HuH-7.5 (cell line): ENCODE measurements around the gene PDSS2.
"Not testable (repeated sequence)": the region's sequence is repeated elsewhere in the genome, so short reads cannot be mapped to it uniquely, and the experiment has no call there.

ENCODE experiments used
- DNase-seq: peaks from one replicate; pipeline ENCODE4 v3.0.0; 2011; ENCODE audit warnings: low spot score

The PDSS2 gene

GRCh38 chr6:107216197-107216933 is 243.0 kb downstream of the PDSS2 start:
- DNase-seq: no peak

DNA sequence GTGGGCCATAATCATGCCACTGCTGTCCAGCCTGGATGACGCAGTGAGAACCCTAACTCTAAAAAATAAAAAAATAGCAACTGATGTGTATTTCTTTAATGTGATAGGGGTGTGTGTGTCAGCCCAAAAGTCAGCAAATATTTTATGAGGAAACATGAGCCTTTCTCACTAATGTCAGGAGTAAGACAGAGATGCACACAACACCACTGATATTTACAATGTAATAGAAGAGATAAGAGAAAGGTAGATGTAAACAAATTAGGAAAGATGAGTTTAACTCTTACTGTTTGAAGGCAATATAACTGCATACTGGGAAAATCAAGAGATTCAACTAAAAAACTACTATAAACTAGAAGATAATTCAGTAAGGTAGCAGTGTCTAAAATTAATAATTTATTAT is 244.0 kb downstream of the PDSS2 start:
- no peak for DNase-seq

DNA sequence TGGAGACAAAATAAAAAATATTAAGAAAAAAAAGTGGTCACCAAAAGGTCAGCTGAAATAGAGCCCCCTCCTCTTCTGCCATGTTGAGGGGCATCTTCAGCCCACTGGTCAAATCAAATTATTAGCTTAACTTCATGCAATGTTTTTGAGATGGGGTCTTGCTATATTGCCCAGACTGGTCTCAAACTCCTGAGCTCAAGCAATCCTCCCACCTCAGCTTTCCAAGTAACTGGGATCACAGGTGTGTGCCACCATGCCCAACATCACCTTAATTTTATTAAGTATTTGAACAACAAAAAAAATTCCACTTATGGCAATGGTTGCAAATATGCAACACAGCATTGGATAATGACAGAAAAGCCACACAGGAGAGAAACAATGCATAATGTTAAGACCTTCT is 244.7 kb downstream of the PDSS2 start:
- no peak for DNase-seq

- DNase-seq: no peak
Observed at GRCh38 chr6:107209406-107210305, 249.7 kb downstream of the PDSS2 start.

DNA sequence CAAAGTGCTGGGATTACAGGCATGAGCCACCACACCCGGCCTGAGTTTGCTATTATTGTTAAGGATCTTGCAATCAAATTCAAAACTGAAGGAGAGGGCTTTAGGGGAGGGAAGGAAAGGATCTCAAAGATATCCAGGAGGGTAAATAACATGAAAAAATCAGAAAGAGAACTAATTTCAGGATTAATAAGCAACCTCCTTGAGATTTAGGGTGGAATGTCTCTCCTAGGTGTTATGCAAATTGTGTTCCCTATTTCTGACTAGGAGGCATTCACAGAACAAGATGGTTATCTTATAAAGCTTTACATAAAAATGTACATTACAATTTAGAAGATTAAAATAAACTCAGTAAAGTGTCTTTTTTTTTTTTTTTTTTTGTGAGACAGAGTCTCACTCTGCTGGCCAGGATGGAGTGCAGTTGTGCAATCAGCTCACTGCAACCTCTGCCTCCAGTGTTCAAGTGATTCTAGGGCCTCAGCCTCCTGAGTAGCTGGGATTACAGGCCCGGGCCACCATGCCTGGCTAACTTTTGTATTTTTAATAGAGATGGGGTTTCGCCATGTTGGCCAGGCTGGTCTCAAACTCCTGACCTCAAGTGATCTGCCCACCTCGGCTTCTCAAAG is 252.0 kb downstream of the PDSS2 start:
- no peak for DNase-seq

DNA sequence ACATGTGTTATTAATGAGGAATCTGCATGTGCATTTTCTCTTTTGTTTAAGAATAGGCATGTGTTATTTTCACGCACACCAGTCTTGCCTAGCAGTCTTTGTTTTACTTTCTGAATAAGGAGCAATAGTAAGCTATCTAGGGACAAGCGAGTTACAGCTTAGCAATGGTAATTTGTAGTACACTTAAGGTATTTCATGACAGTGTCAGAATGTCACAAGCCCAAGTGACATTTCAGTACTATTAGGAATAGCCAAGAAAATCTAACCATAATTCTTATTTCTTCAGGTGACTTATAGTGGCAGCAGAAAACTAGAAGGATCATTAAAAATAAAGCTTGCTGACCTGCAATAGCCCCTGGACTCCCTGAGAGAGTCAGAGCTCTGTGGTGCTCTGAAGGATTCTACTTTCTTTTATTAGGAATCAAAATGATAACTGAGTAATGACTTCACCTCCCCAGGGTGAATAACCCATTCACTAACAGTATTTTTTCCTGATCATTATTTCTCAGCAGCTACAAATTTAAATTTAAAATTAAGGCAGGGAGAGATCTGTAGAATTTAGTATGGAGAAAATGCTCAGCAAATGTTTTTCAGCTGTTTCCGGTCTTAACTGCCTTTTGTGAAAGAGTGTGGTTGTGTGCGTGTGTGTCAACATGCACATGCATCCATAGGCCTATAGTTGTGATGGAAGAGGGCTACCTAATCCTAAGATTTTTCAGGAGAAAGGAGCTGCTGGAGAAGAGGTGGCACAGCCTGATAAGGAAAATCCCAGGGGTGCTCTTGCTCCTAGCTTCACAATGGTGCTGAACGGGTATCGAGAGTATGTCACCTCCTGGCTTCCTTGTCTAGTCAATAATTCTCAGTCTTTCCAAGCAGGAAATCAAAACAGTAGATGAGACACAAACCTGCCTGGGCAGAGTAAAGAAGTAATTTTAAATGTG is 254.0 kb downstream of the PDSS2 start:
- DNase-seq: no peak

DNA sequence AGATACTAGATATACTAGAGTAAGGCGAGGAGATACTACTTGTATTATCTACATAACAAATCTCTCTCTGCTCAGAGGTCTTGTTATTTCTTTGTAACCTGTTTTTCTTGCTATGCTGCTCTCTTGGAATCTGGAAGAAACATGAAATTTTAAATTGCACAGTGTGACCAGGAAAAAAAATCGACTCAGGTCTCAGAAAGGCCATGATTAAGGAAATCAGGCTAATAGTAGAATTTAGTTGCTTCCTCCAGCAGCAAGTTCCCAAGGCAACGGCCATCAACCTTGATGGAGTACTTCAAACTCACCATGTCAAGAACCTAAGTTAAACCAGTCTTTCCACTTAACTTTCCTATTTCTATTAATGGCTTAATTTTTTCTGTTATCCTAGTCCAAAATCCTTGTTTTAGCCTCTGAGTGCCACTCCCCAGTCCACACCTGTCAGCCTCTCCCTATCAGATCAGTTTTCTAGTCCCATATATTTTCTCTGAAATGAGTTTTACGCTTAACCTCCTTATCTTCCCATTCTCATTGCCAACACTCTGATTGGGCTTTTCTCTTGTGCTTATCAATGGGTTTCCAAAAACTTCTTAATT is 256.4 kb downstream of the PDSS2 start:
- no peak for DNase-seq

- DNase-seq: no peak
Observed at GRCh38 chr6:107198631-107199416, 260.5 kb downstream of the PDSS2 start.

- DNase-seq: no peak
Observed at GRCh38 chr6:107196152-107196551, 263.2 kb downstream of the PDSS2 start.

DNA sequence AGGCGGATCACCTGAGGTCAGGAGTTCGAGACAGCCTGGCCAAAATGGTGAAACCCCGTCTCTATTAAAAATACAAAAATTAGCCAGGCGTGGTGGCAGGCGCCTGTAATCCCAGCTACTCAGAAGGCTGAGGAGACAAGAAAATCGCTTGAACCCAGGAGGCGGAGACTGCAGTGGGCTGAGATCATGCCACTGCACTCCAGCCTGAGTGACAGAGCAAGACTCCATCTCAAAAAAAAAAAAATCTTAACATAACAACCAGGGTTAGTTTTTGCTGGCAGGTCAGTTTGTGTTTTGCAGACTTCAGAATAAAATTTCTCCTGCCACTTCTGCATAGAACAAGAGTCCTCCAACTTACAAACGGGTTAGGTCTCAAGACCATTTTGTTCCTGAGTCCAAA is 264.6 kb downstream of the PDSS2 start:
- DNase-seq: not testable (repeated sequence)

GRCh38 chr6:107192830-107193229 is 266.5 kb downstream of the PDSS2 start:
- no peak for DNase-seq

GRCh38 chr6:107187630-107188029 is 271.7 kb downstream of the PDSS2 start:
- no peak for DNase-seq

DNA sequence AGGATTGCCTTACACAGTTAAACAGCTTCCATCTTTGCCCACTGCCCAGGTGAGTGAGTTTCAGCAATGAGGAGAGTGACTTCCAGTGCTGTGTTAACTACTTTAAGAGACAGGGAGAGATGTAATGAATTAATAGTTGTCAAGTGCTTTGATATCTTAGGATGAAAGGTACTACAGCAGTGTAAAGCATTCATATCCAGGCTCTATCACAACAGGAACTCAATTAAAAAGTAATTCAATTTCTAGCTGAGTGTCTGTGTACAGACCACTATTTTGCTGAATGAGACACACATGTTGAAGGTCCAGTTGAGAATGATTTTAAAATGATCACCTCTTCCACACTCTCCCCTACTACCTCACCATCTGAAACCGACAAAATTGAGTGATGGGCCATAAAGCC is 273.3 kb downstream of the PDSS2 start:
- no peak for DNase-seq

DNA sequence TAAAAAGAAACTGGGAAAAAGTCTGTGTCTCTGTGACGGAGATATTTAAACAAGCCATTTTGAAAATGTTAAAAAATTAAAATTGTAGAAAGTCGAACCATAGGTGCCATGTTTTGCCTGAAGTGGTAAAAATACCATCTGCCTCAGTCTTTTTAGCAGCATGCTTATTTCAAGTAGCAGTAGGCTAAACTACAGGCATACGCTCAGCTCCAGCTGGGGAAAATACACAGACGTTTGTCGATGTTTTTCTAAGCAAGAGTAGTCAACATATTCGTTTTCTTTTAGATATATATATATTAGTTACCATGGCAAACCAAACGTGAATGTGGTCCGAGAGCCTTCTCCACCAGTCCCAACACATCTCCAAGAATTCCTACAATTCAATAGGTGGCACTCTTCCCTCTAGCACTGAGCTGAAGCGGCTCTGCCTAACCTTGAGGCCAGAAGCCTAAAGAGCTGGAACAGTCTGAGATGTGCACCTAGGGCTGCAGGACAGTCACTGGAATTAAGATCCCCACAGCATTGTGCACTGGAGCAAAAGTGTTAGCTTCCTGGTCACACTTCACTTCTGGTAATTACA is 273.9 kb downstream of the PDSS2 start:
- peak; percentile 26 for DNase-seq

DNA sequence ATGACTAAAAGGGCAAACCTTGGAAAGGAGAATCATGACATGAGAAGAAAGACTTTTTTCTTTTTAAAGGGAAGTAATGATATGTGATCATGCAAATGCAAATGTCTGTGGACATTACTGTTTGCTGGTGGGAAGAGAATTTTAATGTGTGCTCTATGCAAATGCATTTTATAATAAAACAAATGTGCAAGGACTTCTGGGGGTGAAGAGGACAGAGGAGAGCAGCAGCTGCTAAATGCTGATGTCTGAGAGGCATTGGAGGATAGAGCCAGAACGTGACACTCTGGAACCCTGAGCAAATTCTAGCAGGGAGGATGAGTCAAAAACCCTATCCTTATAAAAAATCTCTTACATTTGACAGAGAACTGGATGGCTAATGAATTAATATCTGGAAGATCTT is 274.9 kb downstream of the PDSS2 start:
- no peak for DNase-seq

DNA sequence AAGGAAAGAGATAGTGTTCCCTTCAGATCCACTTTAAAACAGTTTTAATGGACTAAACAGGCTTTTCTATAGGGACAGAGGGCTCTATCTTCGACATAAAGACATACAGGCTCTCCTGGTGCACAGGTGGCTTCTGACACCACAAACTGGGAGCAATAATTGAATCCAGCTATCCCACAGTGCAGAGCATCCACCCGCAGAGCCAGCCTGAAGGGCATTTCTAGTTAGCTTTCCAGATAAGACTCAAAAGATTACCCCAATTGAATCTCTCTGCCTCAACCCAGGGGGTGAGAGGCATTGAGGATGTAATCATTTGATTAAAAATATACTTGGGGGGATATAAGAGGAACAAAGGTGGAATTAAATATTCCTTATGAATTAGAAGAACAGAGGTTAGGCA is 279.3 kb downstream of the PDSS2 start:
- DNase-seq: no peak

DNA sequence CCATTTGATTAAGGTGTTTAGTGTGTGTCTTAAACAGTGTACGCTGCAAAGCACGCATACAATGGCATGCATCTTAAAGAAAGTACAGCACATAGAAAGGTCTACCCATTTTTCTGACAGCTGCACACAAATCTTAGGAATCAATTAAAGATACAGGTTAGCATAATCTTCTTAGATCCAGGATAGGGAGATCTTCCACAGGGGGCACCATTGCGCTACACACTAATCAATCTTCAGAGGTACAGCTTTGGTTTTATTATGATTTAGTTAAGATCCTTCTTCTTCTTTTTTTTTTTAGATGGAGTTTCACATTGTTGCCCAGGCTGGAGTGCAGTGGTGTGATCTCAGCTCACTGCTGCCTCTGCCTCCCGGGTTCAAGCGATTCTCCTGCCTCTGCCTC is 280.4 kb downstream of the PDSS2 start:
- no peak for DNase-seq

DNA sequence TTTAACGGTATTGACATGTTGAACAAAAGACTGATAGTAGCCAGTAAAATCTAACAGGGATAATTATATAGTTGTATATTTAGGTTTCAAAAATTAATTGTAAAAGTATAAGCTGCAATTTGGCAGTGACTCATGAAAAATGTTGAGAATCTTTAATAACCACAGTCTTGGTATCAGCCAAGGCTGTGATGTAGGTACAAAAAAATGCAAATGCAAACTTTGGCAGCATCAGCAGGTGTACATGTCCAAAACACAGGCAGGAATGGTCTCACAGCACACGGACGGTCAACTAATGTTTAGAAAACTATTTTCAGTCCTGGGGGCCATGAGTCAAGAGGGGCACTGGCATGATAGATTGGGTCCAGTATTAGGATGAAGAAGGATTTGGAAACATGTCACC is 285.6 kb downstream of the PDSS2 start:
- DNase-seq: no peak

DNA sequence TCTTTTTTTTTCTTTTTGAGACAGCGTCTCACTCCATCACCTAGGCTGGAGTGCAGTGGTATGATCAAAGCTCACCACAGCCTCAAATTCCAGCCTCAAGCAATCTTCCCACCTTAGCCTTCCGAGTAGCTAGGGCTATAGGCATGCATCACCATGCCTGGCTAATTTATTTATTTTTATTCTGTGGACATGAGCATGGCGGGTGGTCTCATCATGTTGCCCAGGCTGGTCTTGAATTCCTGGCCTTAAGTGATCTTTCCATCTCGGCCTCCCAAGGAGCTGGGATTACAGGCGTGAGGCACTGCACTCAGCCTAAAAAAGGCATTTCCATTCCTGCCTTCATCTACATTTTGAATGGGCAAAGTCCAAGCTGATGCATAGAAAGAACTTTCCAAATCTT is 287.9 kb downstream of the PDSS2 start:
- no peak for DNase-seq

DNA sequence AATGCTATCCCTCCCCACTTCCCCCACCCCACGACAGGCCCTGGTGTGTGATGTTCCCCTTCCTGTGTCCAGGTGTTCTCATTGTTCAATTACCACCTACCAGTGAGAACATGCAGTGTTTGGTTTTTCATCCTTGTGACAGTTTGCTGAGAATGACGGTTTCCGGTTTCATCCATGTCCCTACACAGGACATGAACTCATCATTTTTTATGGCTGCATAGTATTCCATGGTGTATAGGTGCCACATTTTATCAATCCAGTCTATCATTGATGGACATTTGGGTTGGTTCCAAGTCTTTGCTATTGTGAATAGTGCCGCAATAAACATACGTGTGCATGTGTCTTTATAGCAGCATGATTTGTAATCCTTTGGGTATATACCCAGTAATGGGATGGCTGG is 295.1 kb downstream of the PDSS2 start:
- not testable (repeated sequence) for DNase-seq
